Panc1 (cell line): ENCODE measurements around the gene SYNE1. TPM values are rescaled to one million over a fixed set of nuclear protein-coding genes. Genes with fewer than 3 reads are reported as not detected.

ENCODE experiments used
- ATAC-seq: fragments of 200-7000 bp; cut with Tn5 transposase; 2 replicates; pipeline ENCODE4 v1.9.1; 2020; ENCODE audit warnings: mild to moderate bottlenecking, moderate library complexity
- BruUV-seq: library from RNA; stranded (reverse); fragments of 400-500 nt; replicated peaks from 2 replicates; lab custom pipeline; 2021; lab: Mats Ljungman, UMichigan
- CTCF ChIA-PET: fragments of 300-600 bp; sonication (Branson Sonifier 250); formaldehyde crosslinking; loops from one replicate; lab custom pipeline; 2022; ENCODE audit warnings: antibody characterized with exemption; lab: Charles Lee
- POLR2A ChIA-PET: fragments of 300-600 bp; sonication (Branson Sonifier 250); formaldehyde crosslinking; loops from one replicate; lab custom pipeline; 2022; ENCODE audit warnings: antibody characterized with exemption; lab: Charles Lee
- DNase-seq: peaks from one replicate; pipeline ENCODE4 v3.0.0-alpha.2; 2010; ENCODE audit warnings: low read depth, low spot score
- H3K27ac ChIP-seq: 2 replicates; pipeline ENCODE4 v1.5.1; 2011; ENCODE audit warnings: mild to moderate bottlenecking, low read length, inconsistent platforms
- H3K27me3 ChIP-seq: fragments of 200-500 bp; sonication (Bioruptor generic); 2 replicates; pipeline ENCODE4 v1.6.0; 2014; ENCODE audit warnings: low read length, inconsistent platforms; ENCODE audit not compliant: control insufficient read depth, insufficient read depth
- H3K36me3 ChIP-seq: fragments of 200-500 bp; sonication (Bioruptor generic); 2 replicates; pipeline ENCODE4 v1.5.1; 2014; ENCODE audit warnings: inconsistent platforms, mild to moderate bottlenecking, low read length, moderate library complexity; ENCODE audit not compliant: control insufficient read depth, insufficient read depth
- H3K4me1 ChIP-seq: 2 replicates; pipeline ENCODE4 v1.5.1; 2011; ENCODE audit warnings: inconsistent platforms, mild to moderate bottlenecking, low read length, moderate library complexity; ENCODE audit not compliant: control insufficient read depth, insufficient read depth
- H3K4me3 ChIP-seq, 2 experiments: 2 replicates each; pipeline ENCODE4 v1.5.1; 2011 to 2012; ENCODE audit warnings: low read depth in 2 of 2, low read length in 2 of 2, mild to moderate bottlenecking in 2 of 2, inconsistent platforms in 1 of 2, moderate library complexity in 1 of 2
- H3K9me3 ChIP-seq: fragments of 200-500 bp; sonication (Bioruptor generic); 2 replicates; pipeline ENCODE4 v1.5.1; 2014; ENCODE audit warnings: low read depth, mild to moderate bottlenecking, inconsistent platforms, low read length, moderate library complexity; ENCODE audit not compliant: control insufficient read depth, insufficient read depth
- POLR2AphosphoS5 ChIP-seq: IDR thresholded peaks from 2 replicates; pipeline ENCODE4 v1.6.1; 2012; ENCODE audit warnings: mild to moderate bottlenecking, low read depth, low read length, moderate library complexity
- SIN3A ChIP-seq: IDR thresholded peaks from 2 replicates; pipeline ENCODE4 v1.6.1; 2012; ENCODE audit warnings: low read depth, mild to moderate bottlenecking, low read length, moderate library complexity, borderline replicate concordance; ENCODE audit not compliant: insufficient read depth
- TCF7L2 ChIP-seq: IDR thresholded peaks from 2 replicates; pipeline ENCODE4 v1.6.1; 2011; ENCODE audit warnings: mild to moderate bottlenecking, low read depth, low read length, inconsistent platforms
- in situ Hi-C: cut with HindIII; loops from 2 replicates; pipeline ENCODE4 v1.10.0; 2016; ENCODE audit warnings: low sequenced_read_pairs, low pct_unique_long_range_greater_than_20kb
- intact Hi-C: fragments of 100-400 bp; cut with micrococcal nuclease; formaldehyde crosslinking; loops from one replicate; pipeline ENCODE4 v1.10.0; 2022; ENCODE audit not compliant: unreplicated experiment
- total RNA-seq: library from RNA; stranded (reverse); gene quantifications from one replicate; pipeline ENCODE4 v1.2.1, GENCODE V29; 2021; ENCODE audit not compliant: unreplicated experiment
- TF ChIP-seq, protein P1 (sequence below): fragments of 450-650 bp; IDR thresholded peaks from 2 replicates; pipeline ENCODE4 v1.5.1; 2017; ENCODE audit warnings: mild to moderate bottlenecking
- TF ChIP-seq, protein P2 (sequence below), 2 experiments: IDR thresholded peaks; 2 replicates each; pipeline ENCODE4 v1.6.1; 2011 to 2012; ENCODE audit warnings: low read depth in 2 of 2, control low read depth in 1 of 2, low read length in 1 of 2, mild to moderate bottlenecking in 1 of 2, moderate library complexity in 1 of 2; ENCODE audit not compliant: insufficient read depth in 1 of 2

Gene SYNE1
- total RNA-seq, 1 experiment from 2014 or later, result 3.2 TPM

DNA sequence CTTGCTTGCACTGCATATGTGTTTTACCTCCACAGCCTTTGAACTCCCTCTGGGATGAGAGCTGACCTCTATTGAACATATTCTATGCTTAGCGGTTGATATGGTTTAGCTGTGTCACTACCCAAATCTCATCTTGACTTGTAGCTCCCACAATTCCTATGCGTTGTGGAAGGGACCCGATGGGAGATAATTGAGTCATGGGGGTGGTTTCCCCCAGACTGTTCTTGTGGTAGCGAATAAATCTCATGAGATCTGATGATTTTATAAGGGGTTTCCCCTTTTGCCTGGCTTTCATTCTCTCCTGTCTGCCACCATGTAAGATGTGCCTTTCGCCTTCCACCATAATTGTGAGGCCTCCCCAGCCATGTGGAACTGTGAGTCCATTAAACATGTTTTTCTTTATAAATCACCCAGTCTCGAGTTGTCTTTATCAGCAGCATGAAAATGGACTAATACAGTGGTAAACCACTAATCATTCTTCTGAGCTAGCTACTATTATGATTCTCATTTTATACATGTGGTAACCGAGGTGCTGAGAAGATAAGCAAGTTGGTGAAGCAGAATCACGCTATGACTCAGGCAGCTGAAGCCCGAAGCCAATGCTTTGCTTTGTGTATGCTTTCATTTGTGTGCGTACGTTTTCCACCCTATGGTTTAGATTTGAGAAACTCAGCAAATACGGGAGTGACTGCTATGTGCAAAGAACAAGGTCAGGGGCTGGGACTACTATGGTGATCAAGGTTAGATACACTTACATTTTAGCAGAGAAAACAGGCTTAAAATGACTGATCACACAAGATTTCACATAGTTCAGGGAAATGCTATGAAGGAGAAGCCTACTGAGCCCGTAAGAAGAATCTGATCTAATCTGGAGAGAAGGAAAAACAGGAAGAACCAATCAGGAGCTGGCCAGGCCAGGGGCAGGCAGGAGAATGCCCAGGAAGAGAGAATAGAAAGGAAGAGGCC is 466.2 kb downstream of the SYNE1 start:
- ATAC-seq, result no peak
- in situ Hi-C loops, result no loop called here

DNA sequence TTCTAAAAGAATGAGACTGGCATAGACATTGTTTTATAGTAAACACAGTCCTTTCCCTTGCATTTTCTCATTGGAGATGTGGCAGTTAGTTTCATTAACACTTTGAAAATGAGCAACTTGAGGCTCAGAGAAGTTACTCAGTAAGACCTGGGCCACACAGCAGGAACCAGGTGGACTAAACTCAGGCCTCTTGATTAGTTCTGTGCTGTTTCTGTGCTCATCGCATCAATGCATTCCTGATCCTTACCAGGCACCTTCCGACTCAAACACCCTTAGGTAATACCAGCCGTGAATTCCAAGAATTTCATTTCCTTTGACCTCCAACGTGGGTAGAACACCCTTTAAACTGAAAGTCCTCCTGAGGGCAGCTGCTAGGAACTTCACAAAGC is 466.9 kb downstream of the SYNE1 start:
- ATAC-seq, result no peak
- Histone ChIP-seq H3K4me3 (no peak overlapping the region), H3K9me3 (no peaks in the 10 kb centered on the region), H3K27me3 (no peaks in the 10 kb centered on the region), H3K27ac (no peak overlapping the region), H3K4me1 (no peaks in the 10 kb centered on the region), H3K36me3 (no peaks in the 10 kb centered on the region)
- BruUV-seq, result no TSS peak
- ChIA-PET POLR2A (interaction anchor here (0.6 kb wide), 1 partner anchor 335 kb away, joined by 3 read pairs; no protein-coding TSS in a partner anchor), CTCF (no interaction called here)
- TF ChIP-seq, protein P1, sequence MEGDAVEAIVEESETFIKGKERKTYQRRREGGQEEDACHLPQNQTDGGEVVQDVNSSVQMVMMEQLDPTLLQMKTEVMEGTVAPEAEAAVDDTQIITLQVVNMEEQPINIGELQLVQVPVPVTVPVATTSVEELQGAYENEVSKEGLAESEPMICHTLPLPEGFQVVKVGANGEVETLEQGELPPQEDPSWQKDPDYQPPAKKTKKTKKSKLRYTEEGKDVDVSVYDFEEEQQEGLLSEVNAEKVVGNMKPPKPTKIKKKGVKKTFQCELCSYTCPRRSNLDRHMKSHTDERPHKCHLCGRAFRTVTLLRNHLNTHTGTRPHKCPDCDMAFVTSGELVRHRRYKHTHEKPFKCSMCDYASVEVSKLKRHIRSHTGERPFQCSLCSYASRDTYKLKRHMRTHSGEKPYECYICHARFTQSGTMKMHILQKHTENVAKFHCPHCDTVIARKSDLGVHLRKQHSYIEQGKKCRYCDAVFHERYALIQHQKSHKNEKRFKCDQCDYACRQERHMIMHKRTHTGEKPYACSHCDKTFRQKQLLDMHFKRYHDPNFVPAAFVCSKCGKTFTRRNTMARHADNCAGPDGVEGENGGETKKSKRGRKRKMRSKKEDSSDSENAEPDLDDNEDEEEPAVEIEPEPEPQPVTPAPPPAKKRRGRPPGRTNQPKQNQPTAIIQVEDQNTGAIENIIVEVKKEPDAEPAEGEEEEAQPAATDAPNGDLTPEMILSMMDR, result no peak
- TF ChIP-seq TCF7L2, result no peak
- in situ Hi-C loops (no loop called here), intact Hi-C loops (no loop called here)
- DNase-seq, result no peak

More for the DNA sequence above, 466.2 kb downstream of the SYNE1 start:
- POLR2A ChIA-PET, result interaction anchor here (0.6 kb wide), 1 partner anchor 334 kb away, joined by 3 read pairs; no protein-coding TSS in a partner anchor
- H3K27ac ChIP-seq, result no peak overlapping the region
- no peak overlapping the region for H3K4me3 ChIP-seq
- H3K36me3 ChIP-seq, result no peaks in the 10 kb centered on the region
- no peaks in the 10 kb centered on the region for H3K27me3 ChIP-seq
- intact Hi-C loops, result no loop called here
- DNase-seq, result no peak
- BruUV-seq, result no TSS peak
- no peaks in the 10 kb centered on the region for H3K4me1 ChIP-seq
- TF ChIP-seq, protein P1, result no peak
- TF ChIP-seq SIN3A (no peak), POLR2AphosphoS5 (no peak), TCF7L2 (no peak)
- TF ChIP-seq, protein P2, sequence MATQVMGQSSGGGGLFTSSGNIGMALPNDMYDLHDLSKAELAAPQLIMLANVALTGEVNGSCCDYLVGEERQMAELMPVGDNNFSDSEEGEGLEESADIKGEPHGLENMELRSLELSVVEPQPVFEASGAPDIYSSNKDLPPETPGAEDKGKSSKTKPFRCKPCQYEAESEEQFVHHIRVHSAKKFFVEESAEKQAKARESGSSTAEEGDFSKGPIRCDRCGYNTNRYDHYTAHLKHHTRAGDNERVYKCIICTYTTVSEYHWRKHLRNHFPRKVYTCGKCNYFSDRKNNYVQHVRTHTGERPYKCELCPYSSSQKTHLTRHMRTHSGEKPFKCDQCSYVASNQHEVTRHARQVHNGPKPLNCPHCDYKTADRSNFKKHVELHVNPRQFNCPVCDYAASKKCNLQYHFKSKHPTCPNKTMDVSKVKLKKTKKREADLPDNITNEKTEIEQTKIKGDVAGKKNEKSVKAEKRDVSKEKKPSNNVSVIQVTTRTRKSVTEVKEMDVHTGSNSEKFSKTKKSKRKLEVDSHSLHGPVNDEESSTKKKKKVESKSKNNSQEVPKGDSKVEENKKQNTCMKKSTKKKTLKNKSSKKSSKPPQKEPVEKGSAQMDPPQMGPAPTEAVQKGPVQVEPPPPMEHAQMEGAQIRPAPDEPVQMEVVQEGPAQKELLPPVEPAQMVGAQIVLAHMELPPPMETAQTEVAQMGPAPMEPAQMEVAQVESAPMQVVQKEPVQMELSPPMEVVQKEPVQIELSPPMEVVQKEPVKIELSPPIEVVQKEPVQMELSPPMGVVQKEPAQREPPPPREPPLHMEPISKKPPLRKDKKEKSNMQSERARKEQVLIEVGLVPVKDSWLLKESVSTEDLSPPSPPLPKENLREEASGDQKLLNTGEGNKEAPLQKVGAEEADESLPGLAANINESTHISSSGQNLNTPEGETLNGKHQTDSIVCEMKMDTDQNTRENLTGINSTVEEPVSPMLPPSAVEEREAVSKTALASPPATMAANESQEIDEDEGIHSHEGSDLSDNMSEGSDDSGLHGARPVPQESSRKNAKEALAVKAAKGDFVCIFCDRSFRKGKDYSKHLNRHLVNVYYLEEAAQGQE (IDR thresholded peaks at IDR 0.05; ENCODE audit: insufficient read depth in 1 of 2, low read depth in 2 of 2, low read length in 1 of 2), result no peak
- CTCF ChIA-PET, result no interaction called here
- H3K9me3 ChIP-seq, result no peaks in the 10 kb centered on the region
